HK-2 (cell line): Measurements from ENCODE around the gene MAP4K4.

Experiments used
- DNase-seq: peaks from one replicate; pipeline ENCODE4 v3.0.0-alpha.2; 2018; ENCODE audit not compliant: unreplicated experiment

MAP4K4 gene

DNA sequence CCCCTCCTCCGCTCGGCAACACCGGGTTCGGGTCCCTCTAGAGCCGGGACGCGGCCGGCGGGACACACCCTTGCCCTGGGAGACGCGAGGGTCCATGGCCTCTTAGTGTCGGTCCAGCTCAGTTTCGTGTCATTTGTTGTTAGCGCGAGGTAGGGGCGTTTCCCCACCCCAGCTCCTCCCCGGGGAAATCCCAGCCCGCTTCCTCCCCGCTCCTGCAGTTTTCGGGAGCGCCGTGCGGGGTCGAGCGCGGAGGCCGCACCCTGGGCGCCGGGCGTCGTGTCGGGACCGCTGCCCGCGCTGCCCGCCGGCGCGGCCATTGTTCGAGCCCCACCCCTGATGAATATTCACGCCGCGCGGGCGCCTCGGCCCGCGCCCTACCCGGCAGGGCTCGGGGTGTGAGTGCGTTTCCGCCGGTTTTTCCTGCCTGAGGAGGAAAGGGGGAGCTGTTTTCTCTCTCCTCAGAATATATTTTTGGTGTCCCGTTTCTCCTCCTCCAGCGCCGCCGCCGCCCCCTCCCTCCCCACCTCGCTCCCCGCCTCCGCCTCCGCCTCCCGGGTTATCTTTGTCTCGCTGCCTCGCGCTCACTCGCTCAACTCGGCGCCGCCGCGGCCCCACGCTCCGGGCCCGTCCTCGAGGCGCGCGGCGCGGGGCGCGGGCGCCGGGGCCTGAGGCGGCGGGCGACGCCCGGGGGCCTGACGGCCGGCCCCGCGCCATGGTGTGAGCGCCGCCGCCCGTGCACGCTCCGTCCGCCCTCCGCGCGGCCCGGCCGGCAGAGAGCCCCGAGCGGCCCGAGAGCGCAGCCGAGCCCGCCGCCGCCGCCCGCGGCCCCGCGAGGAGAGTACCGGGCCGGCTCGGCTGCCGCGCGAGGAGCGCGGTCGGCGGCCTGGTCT, at the start of gene MAP4K4:
Gene MAP4K4 (plus strand): TSS at position 584 of the 890 bp plus-strand sequence. CDS start 374 bp downstream, outside the sequence.
- peak; percentile 86 for DNase-seq

DNA sequence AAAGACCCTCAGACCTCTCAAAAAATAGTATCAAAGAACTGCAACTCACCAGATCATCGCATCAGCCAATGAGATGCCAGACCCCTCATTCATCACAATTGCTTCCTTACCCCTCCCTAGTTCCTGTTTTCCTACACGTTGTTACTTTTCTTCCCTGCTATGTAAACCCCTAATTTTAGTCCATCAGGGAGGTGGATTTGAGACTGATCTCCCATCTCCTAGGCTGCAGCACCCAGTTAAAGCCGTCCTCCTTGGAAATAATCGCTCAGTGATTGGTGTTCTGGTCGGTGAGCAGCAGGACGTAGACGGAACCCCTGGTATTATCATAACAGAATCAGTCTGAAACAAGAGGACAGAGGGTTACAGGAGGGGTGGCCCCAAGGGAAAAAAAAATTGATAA, 44.0 kb upstream of the MAP4K4 start:
- DNase-seq, result no peak

DNA sequence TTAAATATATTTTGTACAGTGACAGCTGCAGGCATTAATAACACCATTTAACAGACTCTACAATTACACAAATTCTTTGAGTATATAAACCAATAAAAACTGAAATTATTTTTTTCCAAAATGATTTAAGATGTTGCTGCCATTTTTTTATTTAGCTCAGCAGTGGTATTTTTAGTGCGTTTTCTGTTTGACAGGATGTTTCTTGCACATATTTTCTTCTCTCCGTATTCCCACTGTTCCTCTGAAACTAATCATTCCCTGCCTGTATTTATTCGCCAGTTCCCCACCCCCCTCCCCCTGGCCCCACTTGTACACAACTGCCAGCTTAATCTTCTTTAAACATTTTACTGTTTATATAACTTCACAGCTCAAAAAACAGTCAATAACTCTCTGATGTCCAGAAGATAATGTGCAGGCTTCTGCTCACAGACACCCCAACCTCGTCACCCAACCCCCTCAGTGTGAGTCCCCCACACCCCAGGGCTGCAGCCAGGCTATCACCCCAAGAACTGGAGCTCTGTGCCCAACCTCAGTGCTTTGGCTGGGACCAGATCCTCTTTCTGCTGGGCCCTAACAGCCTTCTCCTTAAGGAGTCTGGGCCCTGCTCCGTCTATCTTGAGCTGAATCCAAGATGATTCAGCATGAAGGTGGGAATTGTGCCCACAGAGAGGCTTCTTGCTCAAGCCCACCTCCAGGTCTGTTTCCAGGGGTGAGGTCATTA, 41.6 kb upstream of the MAP4K4 start:
- DNase-seq, result no peak

DNA sequence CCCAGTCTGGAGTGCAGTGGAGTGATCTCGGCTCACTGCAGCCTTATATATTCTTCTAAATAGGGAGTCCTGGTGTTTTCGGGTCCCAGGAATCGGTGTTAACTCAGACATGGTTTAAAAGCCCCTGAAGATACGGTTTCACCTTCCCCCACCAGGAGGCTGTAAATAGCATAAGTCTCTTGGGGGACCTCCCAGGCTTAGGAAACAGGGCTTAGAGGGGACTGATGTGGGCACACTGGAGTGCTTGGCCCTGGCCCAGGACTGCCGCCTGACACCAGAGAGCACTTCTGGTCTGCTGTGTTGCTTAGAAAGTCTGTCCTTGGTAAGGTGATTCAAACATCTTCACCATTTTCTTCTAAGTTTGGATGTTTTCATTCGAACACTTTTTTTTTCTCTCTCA, 39.7 kb upstream of the MAP4K4 start:
- DNase-seq, result no peak

DNA sequence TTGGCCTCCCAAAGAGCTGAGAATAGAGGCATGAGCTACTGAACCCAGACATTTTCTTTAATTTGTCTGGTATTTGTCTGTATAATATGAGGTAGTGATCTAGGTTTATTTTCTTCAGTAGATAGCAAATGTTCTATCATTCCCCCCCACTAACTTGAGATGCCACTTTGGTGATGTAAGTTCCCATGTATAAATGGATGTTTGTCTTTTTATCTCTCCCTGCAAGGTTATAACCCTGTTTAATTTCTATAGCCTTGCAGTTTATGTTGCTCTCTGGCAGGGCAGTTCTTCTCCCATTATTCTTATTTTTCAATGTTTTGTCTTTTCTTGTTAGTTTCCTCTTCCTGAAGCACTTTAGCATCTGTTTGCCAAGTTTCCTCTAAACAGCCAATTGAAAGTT, 39.1 kb upstream of the MAP4K4 start:
- no peak for DNase-seq

DNA sequence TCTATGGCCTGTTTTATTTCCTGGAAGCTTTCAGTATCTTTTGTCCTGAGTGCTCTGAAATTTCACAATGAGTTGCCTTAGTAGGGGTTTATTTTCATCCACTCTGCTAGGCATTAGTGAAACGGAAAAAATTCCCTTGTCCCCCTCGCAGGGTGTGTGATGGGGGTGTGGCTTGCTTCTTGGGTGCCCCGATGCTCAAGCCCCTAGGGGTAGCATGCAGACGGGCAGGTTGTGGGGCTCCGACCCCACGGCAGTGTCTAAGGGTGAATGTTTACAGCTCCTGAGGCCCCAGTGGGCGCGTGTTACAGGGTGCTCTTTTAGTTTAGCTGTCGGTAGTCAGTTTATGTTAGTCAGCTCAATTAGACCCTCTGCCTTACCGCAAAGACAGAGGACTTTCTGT, 32.2 kb upstream of the MAP4K4 start:
- DNase-seq, result no peak

DNA sequence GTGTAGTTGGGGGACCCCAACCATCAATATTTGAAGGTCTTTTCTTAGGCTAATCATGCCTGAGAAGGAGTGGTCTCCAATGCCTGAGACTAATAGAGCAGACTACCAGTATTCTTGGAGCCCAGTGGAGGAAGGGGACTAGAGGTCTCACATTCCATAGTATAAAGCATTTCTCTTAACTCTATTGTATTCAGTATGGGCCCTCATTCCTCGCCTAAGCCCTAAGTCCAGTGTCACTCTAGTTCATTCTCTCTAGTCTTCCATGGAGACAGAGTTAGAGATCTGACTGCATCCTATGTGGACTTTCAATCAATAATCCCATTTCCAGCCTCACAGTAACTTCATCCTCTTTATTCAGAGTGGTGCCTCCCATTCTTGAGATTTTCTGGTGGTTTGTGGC, 29.7 kb upstream of the MAP4K4 start:
- DNase-seq, result no peak

DNA sequence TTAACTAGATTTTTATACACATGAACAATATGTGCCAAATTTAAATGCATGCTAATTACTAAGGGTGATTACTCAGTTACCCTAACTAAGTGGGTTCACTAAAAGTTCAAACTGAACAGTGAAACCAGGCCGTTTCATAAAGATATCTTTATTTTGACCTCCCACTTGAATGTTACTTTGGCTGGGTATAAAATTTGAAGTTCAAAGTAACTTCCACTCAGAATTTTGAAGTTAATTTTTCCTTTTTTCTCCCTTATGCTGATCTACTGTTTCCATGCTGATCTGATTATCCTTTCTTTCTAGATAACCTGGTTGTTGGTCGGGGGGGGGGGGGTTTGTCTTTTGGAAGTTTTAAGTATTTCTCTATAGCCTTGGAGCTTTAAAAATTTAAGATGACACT, 25.5 kb upstream of the MAP4K4 start:
- no peak for DNase-seq

DNA sequence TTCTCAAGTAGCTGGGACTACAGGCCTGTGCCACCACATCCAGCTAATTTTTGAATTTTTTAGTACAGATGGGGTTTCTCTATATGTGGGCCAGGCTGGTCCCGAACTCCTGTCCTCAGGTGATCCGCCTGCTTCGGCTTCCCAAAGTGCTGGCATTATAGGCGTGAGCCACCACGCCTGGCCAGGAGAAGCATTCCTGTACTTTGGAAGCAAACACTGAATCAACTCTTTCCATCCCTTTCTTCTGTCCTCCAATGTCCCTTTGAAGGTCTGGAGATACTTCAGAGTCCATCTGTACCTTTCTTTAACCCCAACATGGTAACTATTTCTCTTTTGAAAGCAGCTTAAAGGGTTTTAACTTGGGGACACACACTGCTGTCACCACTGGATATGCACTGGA, 23.6 kb upstream of the MAP4K4 start:
- DNase-seq, result no peak

DNA sequence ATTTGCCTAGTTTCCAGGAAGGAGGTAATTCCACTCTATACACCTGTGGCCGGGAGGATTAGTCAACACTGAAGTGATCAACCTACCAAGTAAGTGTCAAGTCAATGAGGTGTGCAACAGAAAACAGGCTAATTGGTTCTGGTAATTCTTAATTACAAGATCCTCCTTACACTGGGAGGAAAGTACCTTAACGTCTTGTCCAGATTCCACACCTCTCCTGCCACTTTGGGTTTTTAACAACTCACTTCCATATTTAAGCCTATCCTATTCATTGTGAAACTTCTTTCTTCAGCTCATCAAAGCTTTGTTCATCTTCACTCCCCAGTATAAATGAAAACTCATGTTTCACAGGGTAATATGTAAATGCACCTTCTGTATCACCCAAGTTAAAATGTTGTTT, 22.0 kb upstream of the MAP4K4 start:
- DNase-seq, result no peak

DNA sequence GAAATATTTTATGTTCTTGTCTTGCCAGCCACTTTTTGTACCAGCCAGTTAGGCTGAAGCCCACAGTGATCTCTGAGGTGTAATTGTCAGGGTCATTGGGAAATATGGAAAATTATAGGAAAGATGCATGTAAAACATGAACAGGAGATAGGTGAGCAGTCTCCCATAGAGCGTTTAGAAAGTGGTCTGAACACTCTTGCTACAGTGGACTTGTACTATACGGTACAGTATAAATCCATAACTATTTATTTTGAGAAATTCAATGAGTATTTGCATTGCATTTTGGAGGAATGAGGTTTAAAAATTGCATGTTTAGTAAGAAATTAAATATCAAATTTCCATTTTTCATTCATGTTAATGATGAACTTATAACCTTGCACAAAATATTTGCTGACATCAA, 20.8 kb upstream of the MAP4K4 start:
- no peak for DNase-seq

DNA sequence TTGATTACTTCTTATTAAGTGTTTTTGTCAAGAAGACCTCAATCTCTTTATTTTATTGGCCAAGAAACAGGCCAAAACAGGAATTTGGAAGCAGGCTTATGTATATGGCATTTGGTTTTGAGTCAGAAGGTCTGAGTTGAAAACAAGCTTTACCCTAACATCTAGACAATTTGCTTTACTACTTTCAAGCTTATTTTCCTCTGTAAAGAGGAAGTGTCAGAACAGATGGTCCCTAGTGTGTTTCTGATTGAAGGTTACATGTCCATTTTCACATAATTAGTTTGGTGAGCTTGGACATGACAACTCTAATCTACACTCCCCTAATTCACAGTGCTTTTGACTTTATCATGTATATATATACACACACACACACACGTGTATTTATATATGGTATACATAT, 19.8 kb upstream of the MAP4K4 start:
- DNase-seq, result no peak

DNA sequence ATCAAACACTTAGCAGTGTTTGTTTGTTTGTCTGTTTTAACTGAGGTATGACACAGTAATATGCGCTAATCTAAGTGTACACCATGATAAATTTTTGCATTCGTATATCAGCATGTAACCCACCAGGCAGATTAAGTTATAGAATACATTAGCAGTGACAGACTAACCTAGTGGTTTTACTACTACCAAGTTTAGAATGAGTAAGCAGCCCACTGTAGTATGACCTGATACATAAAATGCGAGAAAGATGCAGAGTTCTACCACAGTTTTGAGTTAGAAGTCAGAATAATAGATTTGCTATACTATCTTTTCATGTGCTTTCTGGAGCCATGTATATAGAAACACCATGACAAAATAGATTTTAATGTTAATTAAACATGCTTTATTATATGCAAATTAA, 19.1 kb upstream of the MAP4K4 start:
- no peak for DNase-seq

DNA sequence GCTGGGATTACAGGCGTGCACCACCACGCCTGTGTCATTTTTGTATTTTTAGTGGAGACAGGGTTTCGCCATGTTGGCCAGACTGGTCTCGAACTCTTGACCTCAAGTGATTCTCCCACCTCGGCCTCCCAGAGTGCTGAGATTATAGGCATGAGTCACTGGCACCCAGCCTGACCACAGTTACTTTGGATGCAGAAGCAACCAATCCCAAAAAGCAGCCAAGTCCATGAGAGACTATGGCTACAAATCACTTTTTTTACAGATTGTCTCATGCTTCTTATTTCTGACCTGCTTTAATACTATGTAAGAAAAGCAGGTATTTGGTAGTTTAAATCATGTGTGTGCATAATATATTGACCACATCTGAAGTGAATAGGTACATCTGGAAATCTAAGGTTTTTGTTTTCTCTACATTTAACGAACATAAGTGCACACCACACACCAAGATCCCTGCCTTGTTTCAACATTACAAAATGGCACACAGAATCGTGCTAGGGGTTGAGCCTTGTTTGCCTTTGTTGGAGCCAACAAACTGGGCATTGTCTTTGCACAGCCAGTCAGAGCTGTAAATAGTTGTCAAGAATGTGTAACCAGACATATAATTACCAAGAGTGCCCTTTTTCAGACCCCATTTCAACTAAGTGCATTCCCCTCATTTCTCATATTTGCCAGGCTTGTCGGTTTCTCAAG, 18.3 kb upstream of the MAP4K4 start:
- DNase-seq, result no peak

DNA sequence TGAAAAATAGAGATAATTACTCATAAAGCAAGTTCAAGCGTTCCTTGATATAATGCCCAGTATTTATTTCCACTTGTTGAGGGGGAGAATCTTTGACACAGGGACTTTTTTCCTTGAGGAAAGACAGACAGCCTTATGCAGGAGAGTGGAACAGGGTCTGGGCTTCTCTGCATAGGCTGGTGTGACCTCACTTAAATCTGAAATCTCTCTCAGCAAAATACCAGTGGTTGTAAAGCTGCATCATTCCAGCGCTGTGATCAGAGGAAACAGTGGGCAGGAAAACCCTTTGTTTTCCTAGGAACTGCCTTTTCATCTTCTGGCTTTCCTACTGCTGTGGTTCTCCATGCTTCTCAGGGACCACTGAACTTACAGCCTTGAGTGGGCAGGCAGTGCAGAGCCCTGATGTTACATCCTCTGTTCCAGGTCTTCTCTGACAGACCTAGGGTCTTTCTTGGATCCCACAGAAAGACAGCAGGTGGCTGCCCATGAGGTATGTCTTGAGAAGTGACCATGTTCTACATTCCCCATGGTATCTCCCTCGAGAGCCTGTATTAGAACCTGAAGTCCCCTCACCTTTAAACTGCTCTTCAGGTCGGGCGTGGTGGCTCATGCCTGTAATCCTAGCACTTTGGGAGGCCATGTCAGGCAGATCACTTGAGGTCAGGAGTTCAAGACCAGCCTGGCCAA, 17.6 kb upstream of the MAP4K4 start:
- DNase-seq, result no peak

DNA sequence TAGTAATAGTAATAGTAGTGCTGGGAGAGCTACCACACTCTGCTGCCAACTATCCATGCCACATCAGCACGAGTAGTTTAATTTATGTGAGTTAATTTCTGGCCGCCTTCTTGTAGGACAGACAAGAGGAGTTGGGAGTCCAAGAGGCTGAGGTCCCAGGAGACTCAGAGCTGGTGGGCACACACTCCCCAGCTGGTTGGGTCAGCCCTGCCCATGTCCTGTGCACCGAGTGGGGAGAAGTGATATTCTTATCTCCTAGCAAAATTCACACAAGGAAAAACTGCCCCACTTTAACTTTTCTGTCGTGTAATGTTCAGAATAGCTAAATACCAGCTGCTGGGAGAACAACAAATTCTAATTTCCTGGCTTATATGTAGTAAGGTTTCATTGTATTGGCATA, 15.2 kb upstream of the MAP4K4 start:
- no peak for DNase-seq

DNA sequence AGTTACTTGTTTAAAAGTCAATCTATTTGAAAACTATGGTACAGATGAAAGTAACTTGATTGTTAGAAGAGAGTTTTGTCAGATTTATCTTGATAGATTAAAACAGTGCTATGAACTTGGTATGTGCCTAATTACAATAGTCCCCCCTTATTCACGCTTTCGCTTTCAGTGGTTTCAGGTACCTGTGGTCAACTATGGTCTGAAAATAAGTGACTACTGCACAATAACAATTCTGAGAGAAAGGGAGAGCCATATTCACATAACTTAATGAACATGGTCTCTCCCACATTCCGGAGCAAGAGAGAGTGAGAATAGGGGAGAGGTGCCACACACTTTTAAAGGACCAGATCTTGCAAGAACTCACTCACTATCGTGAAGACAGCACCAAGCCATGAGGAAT, 13.2 kb upstream of the MAP4K4 start:
- DNase-seq, result no peak

DNA sequence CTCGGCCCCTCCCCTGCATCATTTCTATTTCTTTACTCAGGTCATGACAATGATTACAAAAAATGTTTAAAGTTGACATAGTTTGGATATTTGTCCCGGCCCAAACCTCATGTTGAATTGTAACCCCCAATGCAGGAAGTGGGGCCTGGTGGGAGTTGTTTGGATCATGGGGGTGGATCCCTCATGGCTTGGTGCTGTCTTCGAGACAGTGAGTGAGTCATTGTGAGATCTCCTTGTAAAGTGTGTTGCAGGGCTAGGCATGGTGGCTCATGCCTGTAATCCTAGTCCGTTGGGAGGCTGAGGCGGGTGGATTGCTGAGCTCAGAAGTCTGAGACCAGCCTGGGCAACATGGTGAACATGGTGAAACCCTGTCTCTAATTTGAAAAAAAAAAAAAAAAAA, 9.2 kb upstream of the MAP4K4 start:
- no peak for DNase-seq

DNA sequence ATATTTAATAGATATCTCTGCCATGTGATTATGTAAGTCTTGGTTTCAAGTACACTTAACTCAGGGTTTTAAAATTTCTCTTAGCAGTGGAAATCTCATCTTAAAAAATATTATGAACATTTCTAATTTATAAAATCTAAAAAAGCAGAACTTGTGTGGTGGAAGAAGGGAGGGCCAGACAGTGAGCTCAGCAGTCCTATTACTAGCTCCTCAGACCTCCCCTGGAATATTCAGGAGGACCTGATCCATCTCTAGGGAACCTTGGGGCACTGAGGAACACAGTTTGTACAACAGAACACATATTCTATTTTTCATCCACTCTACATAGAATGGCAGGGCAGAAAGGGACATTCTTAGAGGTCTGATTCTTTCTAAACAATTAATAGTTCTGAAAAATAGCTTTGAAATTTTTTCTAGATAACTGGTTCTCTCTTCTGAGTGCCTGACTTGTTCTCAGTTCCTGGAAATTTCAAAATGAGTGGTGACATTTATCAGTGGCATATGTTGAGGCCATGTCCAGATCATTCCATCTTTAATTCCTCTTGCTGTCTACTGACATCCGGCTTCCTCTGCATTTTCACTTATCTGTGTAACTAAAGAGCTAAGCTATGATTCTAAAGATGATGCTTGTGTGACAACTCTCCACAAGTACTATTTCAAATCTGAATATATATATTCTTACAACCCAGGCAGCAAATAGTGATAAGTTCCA, 8.2 kb upstream of the MAP4K4 start:
- no peak for DNase-seq

DNA sequence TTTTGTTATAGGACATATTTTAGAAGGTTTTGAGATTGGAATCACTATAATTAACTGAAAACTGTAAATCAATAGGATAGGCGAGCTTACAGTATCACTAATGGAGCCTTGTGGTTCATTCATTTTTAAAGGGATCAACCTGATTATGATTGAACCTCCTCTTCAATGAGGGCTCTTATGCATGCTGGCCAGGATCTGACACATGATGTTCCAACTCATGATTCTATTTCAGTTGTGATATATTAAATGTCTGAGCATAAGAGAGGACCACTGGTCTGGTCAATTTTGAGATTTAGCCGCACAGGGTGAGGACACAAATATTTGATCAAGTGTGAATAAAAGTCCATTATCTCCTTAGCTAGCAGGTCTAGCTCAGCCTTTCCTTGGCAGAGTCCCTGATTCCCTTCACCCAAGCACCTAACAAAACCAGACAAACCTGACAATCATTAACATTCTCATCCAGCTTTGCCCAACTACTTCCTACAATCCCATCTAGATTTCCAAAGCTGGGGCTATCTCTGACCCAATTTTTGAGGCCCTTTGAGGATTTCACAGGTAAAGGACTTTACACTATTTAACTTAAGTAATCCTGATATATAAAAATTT, 6.9 kb upstream of the MAP4K4 start:
- DNase-seq, result no peak

DNA sequence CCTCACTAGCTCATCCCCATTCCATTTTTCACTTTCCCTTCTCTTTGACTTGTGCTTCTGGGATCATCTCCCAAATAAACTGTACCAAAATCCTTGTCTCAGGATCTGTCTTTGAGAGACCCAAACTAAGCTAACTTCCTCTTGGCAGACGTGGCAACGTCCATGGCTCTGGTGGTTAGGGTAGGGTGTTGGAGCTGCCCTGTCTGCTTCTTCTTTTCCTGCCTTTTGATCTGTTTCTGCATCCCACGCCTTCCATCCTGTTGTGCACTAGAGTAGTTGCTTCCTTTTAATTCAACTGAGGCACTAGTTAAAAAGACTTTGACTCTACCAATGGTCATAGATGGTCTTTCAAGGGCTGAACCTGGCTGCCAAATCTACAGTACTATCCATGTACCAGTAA, 5.5 kb upstream of the MAP4K4 start:
- DNase-seq, result no peak
